ENCODE measurements around the gene HMOX1.
"Not testable (repeated sequence)": the region's sequence is repeated elsewhere in the genome, so short reads cannot be mapped to it uniquely, and the experiment has no call there.

The HMOX1 gene

DNA sequence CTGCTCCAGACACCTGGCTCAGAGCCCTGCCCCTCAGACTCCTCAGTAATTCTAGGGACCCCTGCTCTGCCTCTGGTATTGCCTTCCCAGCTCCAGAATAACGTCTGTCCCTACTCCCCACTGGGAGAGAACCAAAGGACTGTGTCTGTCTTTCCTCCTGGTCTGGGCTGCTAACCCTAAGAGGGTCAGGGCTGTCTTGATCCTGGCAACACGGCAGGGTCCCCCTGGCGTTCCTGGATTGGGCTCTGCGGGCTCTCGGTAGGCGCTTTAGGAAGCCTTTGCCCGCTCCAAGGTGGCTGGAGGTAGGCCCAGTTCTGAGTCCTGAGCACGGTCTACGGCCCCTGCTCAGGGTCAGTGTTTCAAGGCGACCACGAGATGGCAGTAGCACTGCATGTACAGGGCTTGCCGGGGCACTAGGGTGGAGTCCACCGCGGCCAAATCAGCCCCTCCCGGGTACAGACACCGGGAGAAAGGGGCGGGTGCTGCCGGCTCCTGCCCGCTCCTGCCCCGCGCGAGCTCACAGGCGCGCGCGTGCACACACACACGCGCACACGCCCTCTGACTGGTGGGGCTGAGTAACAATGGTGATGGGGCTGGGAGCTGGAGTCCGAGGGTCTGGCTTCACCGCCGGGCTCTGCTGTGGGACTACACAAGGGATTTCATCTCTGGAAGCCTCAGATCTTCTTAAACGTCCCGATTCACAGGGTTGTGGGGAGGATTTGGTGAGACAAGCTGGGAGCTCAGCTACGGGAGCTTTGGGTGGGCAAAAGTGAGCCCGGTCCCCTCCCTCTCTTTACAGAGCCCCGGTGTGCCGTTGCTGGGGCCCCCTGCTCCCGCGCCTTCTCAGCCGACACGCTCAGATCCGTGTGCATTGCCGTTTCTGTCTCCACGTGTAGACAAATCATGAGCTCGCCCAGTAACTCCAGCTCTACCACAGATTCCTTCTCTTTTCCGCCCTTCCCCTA is 30.1 kb upstream of the HMOX1 start:
- H3K36me3 ChIP-seq (ENCODE audit: insufficient read depth, low read length), result no peaks in the 10 kb centered on the region
- peak overlapping the region; percentile 56 for H3K9ac ChIP-seq (ENCODE audit: low read depth, low read length)
- 4% methylated on average over 47 of the region's 47 CpGs for WGBS
- no peak overlapping the region for H3K27ac ChIP-seq (ENCODE audit: low read depth, low read length)
- H3K9me3 ChIP-seq (ENCODE audit: insufficient read depth, low read depth, low read length), result no peaks in the 10 kb centered on the region
- peak overlapping the region; percentile 66 for H3K4me3 ChIP-seq (ENCODE audit: low read length)
- H3K27me3 ChIP-seq (ENCODE audit: insufficient read depth, low read length), result peaks cover 6% of the 10 kb centered on the region
- H3K4me1 ChIP-seq (ENCODE audit: insufficient read depth, low read length), result no peaks in the 10 kb centered on the region

DNA sequence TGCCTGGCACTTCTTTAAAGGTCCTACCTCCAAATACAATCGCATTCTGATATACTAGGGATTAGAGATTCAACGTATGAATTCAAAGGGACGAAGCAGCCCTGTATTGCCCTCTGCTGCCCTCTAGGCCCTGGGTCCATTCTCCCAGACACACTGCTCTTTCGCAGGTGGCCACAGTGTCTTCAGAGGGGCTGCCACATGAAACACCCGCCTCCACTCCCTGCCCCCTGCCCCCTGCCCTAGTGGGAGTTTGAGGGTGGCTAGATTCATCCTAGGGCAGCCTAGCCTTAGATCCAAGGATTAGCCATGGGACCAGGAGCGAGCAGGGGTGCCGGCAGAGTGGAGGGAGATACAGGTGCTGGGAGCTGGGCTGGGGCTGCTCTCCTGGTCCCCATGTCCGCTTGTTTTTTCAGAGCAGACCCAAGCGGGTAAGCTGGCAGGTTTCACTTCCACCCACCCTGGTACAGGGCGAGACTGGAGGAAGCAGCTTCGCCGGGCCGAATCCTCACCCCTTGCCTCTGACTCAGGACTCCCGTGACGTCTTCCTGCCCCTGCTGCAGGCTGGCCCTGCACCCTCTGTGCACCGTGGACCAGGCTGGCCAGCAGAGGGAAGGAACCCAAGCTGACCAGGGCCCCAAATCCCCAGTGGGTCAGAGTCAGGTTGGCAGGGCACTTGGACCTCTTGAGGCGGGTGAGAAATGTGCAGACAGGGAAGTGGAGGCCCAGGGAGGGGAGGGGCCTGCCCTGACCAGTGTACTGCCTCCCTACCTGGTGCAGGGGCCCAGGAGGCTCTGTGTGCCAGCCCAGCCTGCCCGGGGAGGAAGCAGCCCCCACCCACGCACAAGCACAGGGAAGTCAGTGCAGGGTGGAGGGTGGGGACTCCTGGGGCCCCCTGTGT is 28.4 kb upstream of the HMOX1 start:
- no peak overlapping the region for H3K27ac ChIP-seq (ENCODE audit: low read depth, low read length)
- 77% methylated on average over 18 of the region's 19 CpGs for WGBS
- no peak overlapping the region for H3K4me3 ChIP-seq (ENCODE audit: low read length)
- no peaks in the 10 kb centered on the region for H3K9me3 ChIP-seq (ENCODE audit: insufficient read depth, low read depth, low read length)
- H3K9ac ChIP-seq (ENCODE audit: low read depth, low read length), result no peak overlapping the region
- no peaks in the 10 kb centered on the region for H3K36me3 ChIP-seq (ENCODE audit: insufficient read depth, low read length)
- H3K27me3 ChIP-seq (ENCODE audit: insufficient read depth, low read length), result peaks cover 6% of the 10 kb centered on the region
- no peaks in the 10 kb centered on the region for H3K4me1 ChIP-seq (ENCODE audit: insufficient read depth, low read length)

DNA sequence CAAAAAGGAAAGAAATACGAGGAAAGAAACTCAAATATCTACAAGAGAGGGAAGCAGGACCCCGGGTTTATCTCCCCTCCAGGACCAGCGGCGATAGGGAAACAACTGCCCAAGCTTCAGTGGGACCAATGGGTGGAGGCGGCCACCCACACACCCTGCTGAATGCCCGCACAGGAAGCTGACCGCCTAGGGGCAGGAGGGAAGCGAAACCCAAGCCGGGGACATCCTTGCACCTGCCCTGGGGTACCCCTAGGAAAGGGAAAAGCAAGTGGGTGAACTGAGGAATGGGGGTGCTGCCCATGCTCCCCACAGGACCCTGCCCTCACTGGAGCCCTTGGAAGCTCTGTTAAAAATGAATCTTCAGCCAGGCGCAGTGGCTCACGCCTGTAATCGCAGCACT is 27.6 kb upstream of the HMOX1 start:
- WGBS, result 89% methylated on average over 11 of the region's 12 CpGs
- H3K9ac ChIP-seq (ENCODE audit: low read depth, low read length), result no peak overlapping the region
- H3K4me1 ChIP-seq (ENCODE audit: insufficient read depth, low read length), result no peaks in the 10 kb centered on the region
- no peak overlapping the region for H3K4me3 ChIP-seq (ENCODE audit: low read length)
- peaks cover 6% of the 10 kb centered on the region for H3K27me3 ChIP-seq (ENCODE audit: insufficient read depth, low read length)
- no peaks in the 10 kb centered on the region for H3K9me3 ChIP-seq (ENCODE audit: insufficient read depth, low read depth, low read length)
- H3K27ac ChIP-seq (ENCODE audit: low read depth, low read length), result no peak overlapping the region
- H3K36me3 ChIP-seq (ENCODE audit: insufficient read depth, low read length), result no peaks in the 10 kb centered on the region

DNA sequence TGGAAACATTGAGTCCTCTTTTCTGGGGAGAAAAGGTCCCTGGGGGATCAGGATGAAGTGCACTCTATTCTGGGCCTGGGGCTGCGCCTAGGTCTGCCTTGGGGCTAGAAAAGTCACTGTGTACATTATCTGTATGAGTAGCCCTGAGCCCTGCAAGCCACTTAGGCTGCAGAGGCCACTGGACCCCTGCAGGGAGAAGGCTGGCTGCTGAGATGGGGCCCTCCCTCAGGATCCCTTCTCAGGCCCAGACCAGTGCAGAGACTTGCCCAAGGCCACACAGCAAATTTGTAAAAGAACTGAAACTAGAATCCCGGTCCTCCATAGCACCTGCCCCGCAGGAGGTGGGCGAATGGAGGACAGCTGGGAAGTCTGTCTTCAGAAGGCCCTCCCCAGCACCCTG is 26.8 kb upstream of the HMOX1 start:
- WGBS, result 89% methylated on average over 4 of the region's 4 CpGs
- Histone ChIP-seq H3K4me1 (ENCODE audit: insufficient read depth, low read length) (no peaks in the 10 kb centered on the region), H3K4me3 (ENCODE audit: low read length) (no peak overlapping the region), H3K27ac (ENCODE audit: low read depth, low read length) (no peak overlapping the region), H3K9ac (ENCODE audit: low read depth, low read length) (no peak overlapping the region), H3K36me3 (ENCODE audit: insufficient read depth, low read length) (no peaks in the 10 kb centered on the region), H3K9me3 (ENCODE audit: insufficient read depth, low read depth, low read length) (no peaks in the 10 kb centered on the region), H3K27me3 (ENCODE audit: insufficient read depth, low read length) (peaks cover 6% of the 10 kb centered on the region)

DNA sequence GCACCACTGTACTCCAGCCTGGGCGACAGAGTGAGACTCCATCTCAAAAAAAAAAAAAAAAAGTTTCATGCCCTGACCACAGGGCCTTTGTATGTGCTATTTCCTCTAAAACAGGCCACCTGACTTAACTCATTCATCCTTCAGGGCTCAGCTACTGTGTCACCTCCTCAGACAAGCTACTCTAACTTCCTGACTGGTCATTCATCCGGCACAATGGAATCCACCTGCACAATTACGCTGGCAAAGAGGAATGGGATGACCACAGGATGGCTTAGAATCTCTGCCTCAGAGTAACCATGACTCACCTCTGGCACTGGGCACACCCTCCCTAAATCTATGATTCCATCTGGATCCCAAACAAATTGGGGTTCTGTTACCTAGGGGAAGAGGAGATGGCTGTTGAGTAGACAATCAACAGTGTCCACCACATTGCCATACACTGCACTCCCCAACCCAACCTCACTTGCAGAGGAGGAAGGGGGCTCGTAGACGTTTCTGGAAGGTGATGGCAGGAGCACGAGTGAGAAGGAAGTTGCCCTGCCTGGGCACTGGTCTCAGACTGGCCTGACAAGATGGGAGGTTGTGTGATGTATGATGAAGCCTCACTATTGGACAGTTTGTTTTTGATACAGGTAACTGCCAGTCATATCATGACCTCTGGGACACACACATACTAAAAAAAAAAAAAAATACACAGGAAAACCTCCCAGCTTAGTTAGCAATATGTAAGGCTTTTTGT is 22.8 kb upstream of the HMOX1 start:
- Histone ChIP-seq H3K9ac (ENCODE audit: low read depth, low read length) (no peak overlapping the region), H3K36me3 (ENCODE audit: insufficient read depth, low read length) (no peaks in the 10 kb centered on the region), H3K27me3 (ENCODE audit: insufficient read depth, low read length) (no peaks in the 10 kb centered on the region), H3K4me1 (ENCODE audit: insufficient read depth, low read length) (no peaks in the 10 kb centered on the region), H3K9me3 (ENCODE audit: insufficient read depth, low read depth, low read length) (no peaks in the 10 kb centered on the region), H3K27ac (ENCODE audit: low read depth, low read length) (no peak overlapping the region), H3K4me3 (ENCODE audit: low read length) (no peak overlapping the region)
- WGBS, result 83% methylated on average over 6 of the region's 6 CpGs

DNA sequence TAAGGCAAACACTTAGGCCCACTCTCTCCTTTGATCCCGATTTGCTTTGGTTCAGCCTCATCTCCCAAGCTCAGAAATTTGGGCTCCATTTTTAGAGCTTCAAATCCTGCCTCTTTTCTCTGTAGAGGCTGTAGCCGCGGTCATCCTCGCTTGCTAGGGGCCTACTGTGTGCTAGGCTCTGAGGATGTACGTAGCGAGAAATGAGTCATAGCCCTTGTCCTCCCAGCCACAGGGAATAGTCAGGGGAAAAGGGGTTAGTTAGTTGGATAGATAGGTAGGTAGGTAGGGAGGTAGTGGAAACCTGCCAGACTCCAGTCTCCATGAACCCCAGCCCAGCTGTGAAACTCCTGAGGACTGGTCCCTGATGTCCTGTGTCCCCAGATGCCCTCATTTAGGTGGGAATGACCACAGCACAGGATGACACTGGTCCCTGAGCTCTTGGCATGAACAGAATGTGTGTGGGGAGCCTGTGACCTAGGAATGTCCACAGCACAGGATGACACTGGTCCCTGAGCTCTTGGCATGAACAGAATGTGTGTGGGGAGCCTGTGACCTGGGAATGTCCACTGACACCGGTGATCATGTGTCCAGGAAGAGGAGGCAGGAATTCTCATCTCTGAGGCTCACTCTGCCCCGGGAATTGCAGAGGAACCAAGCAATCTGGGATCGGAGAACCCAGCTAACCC is 21.4 kb upstream of the HMOX1 start:
- no peak overlapping the region for H3K9ac ChIP-seq (ENCODE audit: low read depth, low read length)
- no peaks in the 10 kb centered on the region for H3K27me3 ChIP-seq (ENCODE audit: insufficient read depth, low read length)
- H3K9me3 ChIP-seq (ENCODE audit: insufficient read depth, low read depth, low read length), result no peaks in the 10 kb centered on the region
- no peak overlapping the region for H3K4me3 ChIP-seq (ENCODE audit: low read length)
- H3K27ac ChIP-seq (ENCODE audit: low read depth, low read length), result no peak overlapping the region
- WGBS, result 85% methylated on average over 9 of the region's 9 CpGs
- H3K4me1 ChIP-seq (ENCODE audit: insufficient read depth, low read length), result no peaks in the 10 kb centered on the region
- H3K36me3 ChIP-seq (ENCODE audit: insufficient read depth, low read length), result no peaks in the 10 kb centered on the region

DNA sequence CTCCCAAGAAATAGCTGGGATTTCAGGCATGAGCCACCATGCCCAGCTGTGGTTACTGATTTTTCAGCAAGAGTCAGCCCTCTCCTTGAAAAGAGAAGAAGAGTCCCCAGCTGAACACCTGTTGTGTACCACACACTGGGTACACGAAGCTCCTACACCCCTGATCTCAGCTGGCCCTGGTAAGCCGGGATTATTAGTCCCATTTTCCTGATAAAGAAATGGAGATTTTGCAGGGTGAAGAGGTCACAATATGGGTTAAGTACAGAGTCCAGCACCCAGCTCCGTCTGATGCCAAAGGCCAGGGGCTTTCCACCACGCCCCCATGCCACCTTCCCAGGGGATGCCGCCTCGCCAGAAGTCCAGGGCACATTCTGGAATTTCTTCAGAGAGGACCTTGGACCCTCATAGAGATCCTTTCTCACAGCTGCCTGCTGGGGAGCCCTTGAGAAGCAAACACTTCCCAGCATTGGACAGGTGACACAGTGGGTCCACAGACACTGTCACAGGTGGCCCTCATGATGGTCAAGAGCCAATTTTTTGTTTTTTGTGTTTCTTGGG is 19.8 kb upstream of the HMOX1 start:
- Histone ChIP-seq H3K27ac (ENCODE audit: low read depth, low read length) (no peak overlapping the region), H3K9me3 (ENCODE audit: insufficient read depth, low read depth, low read length) (no peaks in the 10 kb centered on the region), H3K36me3 (ENCODE audit: insufficient read depth, low read length) (no peaks in the 10 kb centered on the region), H3K4me1 (ENCODE audit: insufficient read depth, low read length) (no peaks in the 10 kb centered on the region), H3K9ac (ENCODE audit: low read depth, low read length) (no peak overlapping the region), H3K27me3 (ENCODE audit: insufficient read depth, low read length) (no peaks in the 10 kb centered on the region), H3K4me3 (ENCODE audit: low read length) (no peak overlapping the region)
- 91% methylated on average over 6 of the region's 6 CpGs for WGBS

DNA sequence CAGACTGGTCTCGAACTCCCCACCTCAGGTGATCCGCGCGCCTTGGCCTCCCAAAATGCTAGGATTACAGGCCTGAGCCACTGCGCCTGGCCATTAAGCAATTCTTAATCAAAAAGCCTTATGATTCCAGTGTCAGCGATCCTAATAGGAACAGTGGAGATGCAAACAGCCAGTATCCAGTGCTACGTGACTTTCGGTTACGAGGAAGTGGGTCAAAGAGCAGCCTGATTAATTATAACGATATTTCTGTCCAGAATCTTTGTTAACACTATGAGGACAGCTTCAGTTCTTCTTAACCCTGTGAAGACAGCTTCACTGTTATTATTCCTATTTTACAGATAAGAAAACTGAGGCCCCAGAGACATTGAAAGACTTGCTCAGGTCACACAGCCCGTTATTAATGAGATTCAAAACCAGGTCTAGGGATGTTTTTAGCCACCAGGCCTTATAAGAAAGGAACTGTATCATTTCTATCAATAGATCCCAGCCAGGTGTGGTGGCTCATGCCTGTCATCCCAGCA is 17.3 kb upstream of the HMOX1 start:
- no peak overlapping the region for H3K4me3 ChIP-seq (ENCODE audit: low read length)
- H3K4me1 ChIP-seq (ENCODE audit: insufficient read depth, low read length), result no peaks in the 10 kb centered on the region
- H3K9me3 ChIP-seq (ENCODE audit: insufficient read depth, low read depth, low read length), result no peaks in the 10 kb centered on the region
- no peak overlapping the region for H3K27ac ChIP-seq (ENCODE audit: low read depth, low read length)
- H3K9ac ChIP-seq (ENCODE audit: low read depth, low read length), result no peak overlapping the region
- 96% methylated on average over 11 of the region's 11 CpGs for WGBS
- no peaks in the 10 kb centered on the region for H3K27me3 ChIP-seq (ENCODE audit: insufficient read depth, low read length)
- H3K36me3 ChIP-seq (ENCODE audit: insufficient read depth, low read length), result no peaks in the 10 kb centered on the region

DNA sequence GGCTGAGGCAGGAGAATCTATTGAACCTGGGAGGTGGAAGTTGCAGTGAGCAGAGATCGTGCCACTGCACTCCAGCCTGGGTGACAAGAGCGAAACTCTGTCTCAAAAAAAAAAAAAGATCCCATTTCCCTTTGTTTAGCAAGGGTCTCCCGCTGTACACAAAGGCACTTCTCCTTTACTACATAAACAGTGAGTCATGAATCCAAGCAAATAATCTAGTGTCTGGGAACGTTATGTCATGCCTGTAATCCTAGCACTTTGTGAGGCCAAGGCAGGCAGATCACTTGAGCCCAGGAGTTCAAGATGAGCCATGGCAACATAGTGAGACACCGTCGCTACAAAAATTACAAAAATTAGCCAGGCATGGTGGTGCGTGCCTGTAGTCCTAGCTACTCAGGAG is 16.7 kb upstream of the HMOX1 start:
- not testable (repeated sequence) for H3K9me3 ChIP-seq (ENCODE audit: insufficient read depth, low read depth, low read length); H3K9ac ChIP-seq (ENCODE audit: low read depth, low read length); H3K4me1 ChIP-seq (ENCODE audit: insufficient read depth, low read length); H3K4me3 ChIP-seq (ENCODE audit: low read length); H3K36me3 ChIP-seq (ENCODE audit: insufficient read depth, low read length); H3K27me3 ChIP-seq (ENCODE audit: insufficient read depth, low read length); H3K27ac ChIP-seq (ENCODE audit: low read depth, low read length)
- 91% methylated on average over 7 of the region's 7 CpGs for WGBS

DNA sequence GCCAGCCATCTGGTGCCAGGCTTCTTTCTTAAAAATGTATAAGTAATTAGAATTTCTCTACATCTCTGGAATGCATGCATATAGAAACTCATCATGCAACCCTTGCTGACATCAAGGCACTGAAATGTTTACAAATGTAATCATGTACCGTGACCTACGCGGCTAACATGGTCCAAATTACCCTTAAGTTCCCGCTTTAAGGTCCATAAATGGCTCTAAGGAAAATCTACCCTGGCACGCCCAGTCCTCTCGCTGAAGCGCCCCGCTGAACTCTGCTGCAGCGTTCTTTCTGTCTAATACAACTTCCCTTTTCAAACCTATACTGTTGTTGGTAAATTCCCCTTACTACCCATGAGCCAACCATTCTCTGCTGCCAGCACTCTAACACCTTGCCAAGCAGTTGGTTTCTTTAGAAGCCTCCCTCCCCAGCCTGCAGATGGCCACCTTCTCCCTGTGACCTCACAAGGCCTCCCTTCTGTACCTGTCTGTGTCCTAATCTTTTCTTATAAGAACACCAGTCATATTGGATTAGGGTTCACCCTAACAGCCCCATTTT is 13.5 kb upstream of the HMOX1 start:
- Histone ChIP-seq H3K36me3 (ENCODE audit: insufficient read depth, low read length) (no peaks in the 10 kb centered on the region), H3K27ac (ENCODE audit: low read depth, low read length) (no peak overlapping the region), H3K27me3 (ENCODE audit: insufficient read depth, low read length) (no peaks in the 10 kb centered on the region), H3K4me1 (ENCODE audit: insufficient read depth, low read length) (peaks cover 11% of the 10 kb centered on the region), H3K4me3 (ENCODE audit: low read length) (no peak overlapping the region), H3K9me3 (ENCODE audit: insufficient read depth, low read depth, low read length) (no peaks in the 10 kb centered on the region), H3K9ac (ENCODE audit: low read depth, low read length) (no peak overlapping the region)
- WGBS, result 97% methylated on average over 9 of the region's 9 CpGs
